ENCODE results near the gene TET1. TPM values are rescaled to one million over a fixed set of nuclear protein-coding genes. Genes with fewer than 3 reads are reported as not detected.

The TET1 gene
- total and polyA plus RNA-seq, 2 of the 13 experiments (the other 11 are each of a cell fraction or from before 2014, with no cell fraction given): 6.9 to 7.3 TPM

GRCh38 chr10:68720793-68721672, 160.9 kb downstream of the TET1 start, which contains the start of gene CCAR1:
Gene CCAR1, plus strand, starts transcription at chr10:68721239. Its CDS starts 1,266 bp downstream, at chr10:68722505.
- BruUV-seq (replicated peaks): TSS peak; percentile 85
- H3K9ac ChIP-seq (ENCODE audit: insufficient read depth, low read depth, low read length): peak within 1 kb of the TSS; percentile 91
- H3K9me3 ChIP-seq (ENCODE audit: low read length): no peaks in the 10 kb centered on the region
- no peaks in the 10 kb centered on the region; a peak in 1 of 5 replicates for H3K27me3 ChIP-seq (ENCODE audit: control insufficient read depth in 1 of 2, insufficient read depth in 2 of 2, low read length in 2 of 2)
- intact Hi-C loops (cut with micrococcal nuclease; ENCODE audit: unreplicated experiment) (no loop called here), in situ Hi-C loops (cut with HindIII; ENCODE audit: extremely low pct_ligation_motif_present, low pct_unique_long_range_greater_than_20kb) (no loop called here)
- ATAC-seq (peak; percentile 98), DNase-seq (ENCODE audit: low spot score) (peak; percentile 96), FAIRE-seq (peak; percentile 91)
- ChIA-PET POLR2A (interaction anchor here (0.6 to 1.5 kb wide), 15 partner anchors 8 to 1511 kb away, joined by 3 to 9 read pairs (median 5); partner anchors contain the start of genes DDX21, DDX50, DNA2 and HNRNPH3), CTCF (ENCODE audit: low intra/inter-chr PET ratio, low total read pairs) (no interaction called here)
- WGBS (ENCODE audit: low lambda C conversion rate): 9% methylated on average over 13 of the region's 72 CpGs
- peak within 1 kb of the TSS; percentile 89 to 96 (median 93) for H3K4me3 ChIP-seq (replicated peaks in 1 of 3; ENCODE audit: insufficient read depth in 1 of 3, low read depth in 2 of 3, low read length in 3 of 3)
- H2AFZ ChIP-seq (ENCODE audit: low read length): peak within 1 kb of the TSS; percentile 84
- peaks cover 19% of the 10 kb centered on the region for H3K79me2 ChIP-seq (ENCODE audit: insufficient read depth, low read length)
- peaks cover 2 to 15% of the 10 kb centered on the region in 2 experiments; a peak in 3 of 5 replicates for H3K36me3 ChIP-seq (replicated peaks in 1 of 2; ENCODE audit: control insufficient read depth in 1 of 2, insufficient read depth in 2 of 2, low read length in 2 of 2)
- H4K20me1 ChIP-seq (ENCODE audit: insufficient read depth, low read length): no peaks in the 10 kb centered on the region
- peak within 1 kb of the TSS; percentile 80 for H3K4me2 ChIP-seq (ENCODE audit: low read depth, low read length)
- peaks cover 8% of the 10 kb centered on the region for H3K4me1 ChIP-seq (ENCODE audit: insufficient read depth, low read length)
- peak within 1 kb of the TSS; percentile 94 for H3K27ac ChIP-seq (ENCODE audit: extremely low read length, insufficient read depth, low read length)
- TF ChIP-seq BORCS8-MEF2B (CRISPR knock-in tag; IDR thresholded peaks at IDR 0.05) (peak; percentile 81), XRCC5 (optimal IDR thresholded peaks at IDR 0.05; ENCODE audit: low read length) (no peak), TIGD3 (CRISPR knock-in tag; IDR thresholded peaks at IDR 0.05; ENCODE audit: borderline replicate concordance) (no peak), HIVEP1 (CRISPR knock-in tag; IDR thresholded peaks at IDR 0.05) (no peak; the same call in 1 of the 2 replicates), TBX2 (CRISPR knock-in tag; IDR thresholded peaks at IDR 0.05; ENCODE audit: borderline replicate concordance) (peak; percentile 60; the same call in 1 of the 2 replicates), POLR2AphosphoS2 (IDR thresholded peaks at IDR 0.05; ENCODE audit: low read depth, low read length) (no peak), ZNF780A (CRISPR knock-in tag; IDR thresholded peaks at IDR 0.05) (no peak), ATRX (CRISPR knock-in tag; IDR thresholded peaks at IDR 0.05; ENCODE audit: borderline replicate concordance) (no peak), RBM39 (IDR thresholded peaks at IDR 0.05; ENCODE audit: low read depth, low read length, poor library complexity, severe bottlenecking) (no peak), NR2C2 (CRISPR knock-in tag; IDR thresholded peaks at IDR 0.05; ENCODE audit: borderline replicate concordance) (peak; percentile 37; the same call in 1 of the 2 replicates), TOPORS (CRISPR knock-in tag; IDR thresholded peaks at IDR 0.05) (peak; percentile 52; the same call in 1 of the 2 replicates), CBFB (CRISPR knock-in tag; IDR thresholded peaks at IDR 0.05) (peak; percentile 34; the same call in 1 of the 2 replicates), ZNF564 (CRISPR knock-in tag; IDR thresholded peaks at IDR 0.05) (no peak), ZNF512B (CRISPR knock-in tag; IDR thresholded peaks at IDR 0.05; ENCODE audit: borderline replicate concordance) (no peak), ZNF430 (CRISPR knock-in tag; IDR thresholded peaks at IDR 0.05) (no peak), RARA (CRISPR knock-in tag; IDR thresholded peaks at IDR 0.05) (no peak), TEAD3 (CRISPR knock-in tag; optimal IDR thresholded peaks at IDR 0.05; ENCODE audit: borderline replicate concordance) (peak; percentile 28), ZNF337 (CRISPR knock-in tag; IDR thresholded peaks at IDR 0.05; ENCODE audit: borderline replicate concordance, low read depth) (no peak)
- TF ChIP-seq, protein P1, sequence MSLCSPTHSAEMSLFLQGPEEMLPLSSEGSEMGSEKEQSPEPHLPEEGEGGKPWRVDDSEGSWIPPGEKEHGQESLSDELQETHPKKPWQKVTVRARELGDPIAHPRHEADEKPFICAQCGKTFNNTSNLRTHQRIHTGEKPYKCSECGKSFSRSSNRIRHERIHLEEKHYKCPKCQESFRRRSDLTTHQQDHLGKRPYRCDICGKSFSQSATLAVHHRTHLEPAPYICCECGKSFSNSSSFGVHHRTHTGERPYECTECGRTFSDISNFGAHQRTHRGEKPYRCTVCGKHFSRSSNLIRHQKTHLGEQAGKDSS (CRISPR knock-in tag; IDR thresholded peaks at IDR 0.05; ENCODE audit: borderline replicate concordance, low read depth): peak; percentile 74; the same call in 1 of the 2 replicates

All from HepG2 (cell line).